ENCODE measurements around the gene WDR73. TPM values are rescaled to one million over a fixed set of nuclear protein-coding genes. Genes with fewer than 3 reads are reported as not detected.

The WDR73 gene
- total RNA-seq (ENCODE audit: low replicate concordance), result 17.9 and 19.1 TPM in 2 replicates

DNA sequence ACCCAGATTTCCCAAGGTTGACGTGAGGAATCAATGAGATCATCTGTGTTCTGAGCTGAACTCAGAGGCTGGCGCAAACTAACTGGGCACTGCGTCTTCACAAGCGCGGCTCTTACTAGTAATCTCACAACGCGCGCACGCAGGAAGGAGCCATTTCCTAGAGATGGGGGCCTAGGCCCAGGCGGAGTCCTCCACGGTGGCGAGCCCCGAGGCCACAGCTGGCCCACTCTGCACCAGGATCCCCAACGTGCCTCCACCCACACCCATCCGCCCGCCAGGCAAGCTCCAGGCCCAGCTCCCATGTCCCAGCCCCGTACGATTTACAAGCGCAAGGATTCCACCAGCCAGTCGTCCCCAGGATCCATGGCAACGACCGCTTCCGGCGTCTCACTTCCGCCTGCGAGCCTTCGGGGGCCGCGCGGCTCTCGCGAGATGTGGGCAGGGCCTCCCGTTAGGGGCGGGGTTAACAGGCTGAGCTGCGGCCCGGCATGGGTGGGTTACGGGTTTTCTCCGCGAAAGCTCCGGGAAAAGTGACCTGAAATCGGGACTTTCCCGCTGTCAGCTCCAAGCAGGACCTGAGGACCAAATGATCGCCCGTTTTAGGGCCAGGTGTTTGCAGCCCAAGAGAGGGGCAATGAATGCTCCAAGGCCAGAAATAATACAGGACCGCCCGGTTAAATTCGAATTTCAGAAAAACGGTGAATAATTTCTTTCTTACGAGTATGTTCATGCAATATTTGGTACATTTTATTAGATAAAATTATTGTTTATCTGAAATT lies at the start of gene WDR73:
WDR73 (minus strand) TSS at position 374 of the 779 bp plus-strand sequence; CDS start at position 365, 9 bp downstream.

DNA sequence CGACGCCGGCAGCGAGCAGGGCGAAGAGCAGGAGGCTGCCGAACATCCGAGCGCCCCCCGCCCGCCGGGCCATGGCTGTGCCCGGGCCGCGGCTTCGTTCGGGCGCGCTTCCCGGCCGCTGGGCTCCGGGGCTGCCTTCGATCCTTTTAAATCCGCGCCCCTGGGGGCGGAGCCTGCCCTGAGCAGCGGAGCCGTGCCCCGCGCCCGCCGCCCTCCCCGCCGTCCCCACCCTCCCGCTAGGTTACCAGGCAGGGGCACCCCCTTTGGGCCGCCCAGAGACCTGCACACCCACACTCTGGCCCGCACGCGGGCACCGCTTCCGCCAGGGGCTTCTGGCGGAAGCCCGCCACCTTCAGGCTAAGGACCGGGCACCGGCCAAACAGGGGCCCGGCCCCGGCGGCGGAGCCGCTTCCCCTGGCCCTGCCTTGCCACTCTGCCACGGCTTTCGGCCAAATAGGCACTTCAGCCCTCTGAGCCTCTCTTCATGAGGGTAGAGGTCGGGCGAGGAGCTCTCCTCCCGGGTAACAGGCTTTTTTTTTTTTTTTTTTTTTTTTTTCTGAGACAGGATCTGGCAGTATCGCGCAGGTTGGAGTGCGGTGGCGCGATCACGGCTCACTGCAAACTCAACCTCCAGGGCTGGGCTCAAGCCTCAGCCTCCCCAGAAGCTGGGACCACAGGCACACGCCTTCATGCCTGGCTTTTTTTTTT lies 4.2 kb upstream of the WDR73 start, which contains the start of gene NMB:
NMB (minus strand) TSS at position 120 of the 708 bp plus-strand sequence; CDS start at position 73, 47 bp downstream.

DNA sequence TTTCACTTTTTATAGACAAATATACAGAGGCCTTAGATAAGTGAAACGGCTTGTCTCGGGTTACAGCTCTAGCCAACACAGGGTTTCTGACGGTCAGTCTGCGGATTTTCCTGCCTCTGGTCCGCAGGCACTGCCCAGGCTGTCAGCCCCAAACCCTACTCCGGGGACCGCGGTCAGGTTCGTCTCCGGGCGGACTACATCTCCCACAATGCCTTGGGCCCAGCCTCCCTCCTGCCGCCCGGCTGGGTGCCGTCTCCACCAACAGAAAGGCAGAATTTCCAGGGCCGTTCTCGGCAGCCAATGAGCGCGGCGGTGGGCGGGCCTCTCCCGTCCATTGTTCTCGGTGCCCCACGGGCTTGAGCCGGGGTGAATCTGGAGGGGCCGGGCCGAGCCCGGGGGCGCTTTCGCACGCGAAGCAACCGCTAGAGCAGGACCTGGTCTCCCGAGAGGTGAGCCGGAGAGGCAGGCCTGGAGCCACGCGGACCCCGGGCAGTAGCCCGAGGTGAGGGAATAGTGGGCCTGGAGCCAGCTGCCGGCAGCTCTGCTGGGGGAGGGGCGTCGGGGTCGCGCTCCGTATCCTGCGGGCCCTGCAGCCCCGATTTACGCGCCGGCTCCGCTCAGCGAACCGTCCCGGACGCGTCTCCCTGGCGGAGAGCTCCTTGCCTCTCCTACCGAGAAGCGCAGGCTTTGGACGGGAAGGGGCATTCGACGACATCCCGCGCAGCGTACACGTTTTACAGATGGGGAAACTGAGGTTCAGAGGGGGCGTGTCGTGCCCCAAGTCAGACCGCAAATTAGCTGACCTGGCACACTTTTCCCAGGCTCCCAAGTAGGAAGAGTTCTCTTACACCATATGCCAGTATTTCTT lies 53.2 kb downstream of the WDR73 start, which contains the start of gene ZSCAN2:
ZSCAN2 (plus strand) TSS at position 323 of the 868 bp plus-strand sequence. CDS start 2,919 bp downstream, outside the sequence.

Other genes starting within 250 kb of the WDR73 start
- 6.0 and 10.6 TPM in 2 replicates for gene ZSCAN2, start 53.3 kb downstream of the WDR73 start, total RNA-seq (ENCODE audit: low replicate concordance)
- 0.23 and 2.6 TPM in 2 replicates for gene NMB, start 3.9 kb upstream of the WDR73 start, total RNA-seq (ENCODE audit: low replicate concordance)
- 247 and 289 TPM in 2 replicates for gene SEC11A, start 61.9 kb upstream of the WDR73 start, total RNA-seq (ENCODE audit: low replicate concordance)
- 2.2 and 2.9 TPM in 2 replicates for gene ZNF592, start 94.3 kb upstream of the WDR73 start, total RNA-seq (ENCODE audit: low replicate concordance)
- gene ALPK3, start 163.1 kb upstream of the WDR73 start, total RNA-seq (ENCODE audit: low replicate concordance), result 0.12 and 7.7 TPM in 2 replicates
- gene SLC28A1, start 230.4 kb upstream of the WDR73 start, total RNA-seq (ENCODE audit: low replicate concordance), result not detected in 2 replicates

Measured in smooth muscle cell of the coronary artery (primary cell).